ENCODE data around the gene HEXB. TPM values are rescaled to one million over a fixed set of nuclear protein-coding genes. Genes with fewer than 3 reads are reported as not detected.

The HEXB gene
- total and polyA plus RNA-seq, 2 experiments from 2014 or later: 26.8 to 30.1 TPM

DNA sequence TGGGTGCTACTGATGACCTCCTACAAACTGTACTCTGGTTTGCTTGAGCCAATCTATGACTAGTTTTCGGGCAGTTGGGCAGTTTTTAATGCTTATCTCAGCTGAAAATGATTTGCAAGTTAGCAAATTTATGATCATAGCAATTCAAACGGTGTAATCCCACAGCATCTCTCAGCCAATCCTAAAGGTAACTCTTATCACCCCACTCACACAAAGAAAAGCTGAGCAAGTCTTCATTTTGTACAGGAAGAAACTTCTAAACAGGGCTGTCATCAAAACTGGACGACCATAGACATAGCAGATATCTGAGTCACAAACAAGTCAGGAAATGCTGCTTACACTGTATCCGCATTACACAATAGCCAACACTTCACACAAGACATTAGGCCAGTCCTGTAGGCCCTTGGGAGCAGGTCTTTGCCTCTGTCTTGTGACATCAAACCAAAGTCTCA lies 41.9 kb upstream of the HEXB start:
- Histone ChIP-seq H3K4me1 (ENCODE audit: low read depth) (no peaks in the 10 kb centered on the region), H3K36me3 (no peaks in the 10 kb centered on the region), H3K4me3 (no peak overlapping the region), H3K27ac (no peak overlapping the region), H3K27me3 (no peaks in the 10 kb centered on the region), H3K9me3 (ENCODE audit: low read depth) (no peaks in the 10 kb centered on the region)
- TF ChIP-seq, protein P1, sequence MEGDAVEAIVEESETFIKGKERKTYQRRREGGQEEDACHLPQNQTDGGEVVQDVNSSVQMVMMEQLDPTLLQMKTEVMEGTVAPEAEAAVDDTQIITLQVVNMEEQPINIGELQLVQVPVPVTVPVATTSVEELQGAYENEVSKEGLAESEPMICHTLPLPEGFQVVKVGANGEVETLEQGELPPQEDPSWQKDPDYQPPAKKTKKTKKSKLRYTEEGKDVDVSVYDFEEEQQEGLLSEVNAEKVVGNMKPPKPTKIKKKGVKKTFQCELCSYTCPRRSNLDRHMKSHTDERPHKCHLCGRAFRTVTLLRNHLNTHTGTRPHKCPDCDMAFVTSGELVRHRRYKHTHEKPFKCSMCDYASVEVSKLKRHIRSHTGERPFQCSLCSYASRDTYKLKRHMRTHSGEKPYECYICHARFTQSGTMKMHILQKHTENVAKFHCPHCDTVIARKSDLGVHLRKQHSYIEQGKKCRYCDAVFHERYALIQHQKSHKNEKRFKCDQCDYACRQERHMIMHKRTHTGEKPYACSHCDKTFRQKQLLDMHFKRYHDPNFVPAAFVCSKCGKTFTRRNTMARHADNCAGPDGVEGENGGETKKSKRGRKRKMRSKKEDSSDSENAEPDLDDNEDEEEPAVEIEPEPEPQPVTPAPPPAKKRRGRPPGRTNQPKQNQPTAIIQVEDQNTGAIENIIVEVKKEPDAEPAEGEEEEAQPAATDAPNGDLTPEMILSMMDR (IDR thresholded peaks at IDR 0.05; ENCODE audit: low read depth, low read length): no peak
- DNase-seq (ENCODE audit: low read depth in 1 of 2, low spot score in 1 of 2): peak in 1 of 2 donors; percentile 94

DNA sequence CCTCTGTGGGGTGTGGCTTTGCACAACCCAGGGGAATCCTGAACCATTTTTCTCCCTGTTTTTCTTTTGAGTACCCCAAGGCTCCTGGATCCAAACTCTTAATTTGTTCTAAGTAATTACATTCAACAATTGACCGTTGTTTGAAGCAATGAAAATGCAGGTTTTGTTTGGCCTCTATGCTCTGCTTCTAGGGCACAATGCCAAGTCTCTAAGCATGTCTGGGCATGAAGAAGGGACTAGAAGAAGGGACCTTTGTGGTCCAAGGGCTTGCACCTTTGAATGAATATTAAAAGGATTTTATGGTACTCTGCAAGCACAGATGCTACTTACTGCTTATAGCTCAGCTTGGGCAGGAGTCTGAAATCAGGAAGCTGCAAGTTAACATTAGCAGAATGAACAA lies 37.9 kb upstream of the HEXB start:
- TF ChIP-seq, protein P1 (IDR thresholded peaks at IDR 0.05; ENCODE audit: low read depth, low read length): no peak
- Histone ChIP-seq H3K36me3 (no peaks in the 10 kb centered on the region), H3K27ac (no peak overlapping the region), H3K9me3 (ENCODE audit: low read depth) (no peaks in the 10 kb centered on the region), H3K27me3 (no peaks in the 10 kb centered on the region), H3K4me3 (no peak overlapping the region), H3K4me1 (ENCODE audit: low read depth) (no peaks in the 10 kb centered on the region)
- DNase-seq (ENCODE audit: low read depth in 1 of 2, low spot score in 1 of 2): no peak

DNA sequence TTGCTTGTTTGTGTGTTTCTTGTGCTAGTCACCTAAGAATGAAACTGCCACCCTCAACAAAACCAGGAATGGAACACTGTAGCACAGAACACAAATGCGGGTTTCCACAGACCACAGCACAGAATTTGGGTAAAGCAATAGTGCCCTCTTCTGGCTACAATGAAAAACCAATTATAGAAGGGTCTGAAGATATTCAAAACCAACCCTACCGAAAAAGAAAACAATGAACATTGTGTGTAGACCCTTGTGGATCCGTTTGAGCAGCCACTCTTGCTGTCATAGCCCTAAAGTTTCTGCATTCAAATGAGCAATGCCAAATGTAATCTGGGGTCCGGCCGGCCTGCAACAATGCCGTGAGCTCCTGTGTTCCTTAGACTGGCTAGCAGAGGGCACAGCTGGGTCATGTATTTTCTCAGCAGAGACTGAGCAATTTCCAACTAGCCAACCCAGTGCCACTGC lies 36.2 kb upstream of the HEXB start:
- Histone ChIP-seq H3K27ac (no peak overlapping the region), H3K27me3 (no peaks in the 10 kb centered on the region), H3K36me3 (no peaks in the 10 kb centered on the region), H3K4me3 (no peak overlapping the region), H3K9me3 (ENCODE audit: low read depth) (no peaks in the 10 kb centered on the region), H3K4me1 (ENCODE audit: low read depth) (no peaks in the 10 kb centered on the region)
- DNase-seq (ENCODE audit: low read depth in 1 of 2, low spot score in 1 of 2): peak; percentile 66 to 77
- TF ChIP-seq, protein P1 (IDR thresholded peaks at IDR 0.05; ENCODE audit: low read depth, low read length): peak; percentile 57

DNA sequence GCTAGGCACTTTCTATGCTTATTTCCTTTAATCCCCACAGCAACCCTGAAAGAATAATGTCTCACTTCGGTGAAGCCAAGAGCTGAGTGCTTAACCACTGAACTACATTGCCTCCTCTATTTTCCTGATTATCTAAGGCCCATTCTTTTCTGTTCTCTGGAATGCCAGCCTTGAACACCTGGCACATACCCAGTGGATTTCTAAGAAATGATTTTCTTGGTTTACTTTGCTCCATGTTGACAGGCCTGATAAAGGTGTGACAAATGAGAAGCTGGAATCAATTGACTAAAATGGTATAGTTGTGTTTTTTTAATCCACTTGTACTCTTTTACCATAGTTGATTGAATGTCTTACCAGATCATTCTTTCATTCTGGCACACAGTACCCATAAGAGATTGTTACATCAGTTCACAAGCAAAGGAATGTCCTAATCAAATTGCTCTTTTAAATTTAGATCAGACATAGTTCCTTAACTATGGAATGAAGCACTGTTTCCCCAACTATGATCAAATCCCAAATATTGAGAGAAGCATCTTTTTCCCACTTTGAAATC lies 35.5 kb upstream of the HEXB start:
- TF ChIP-seq, protein P1 (IDR thresholded peaks at IDR 0.05; ENCODE audit: low read depth, low read length): no peak
- Histone ChIP-seq H3K4me1 (ENCODE audit: low read depth) (no peaks in the 10 kb centered on the region), H3K4me3 (no peak overlapping the region), H3K27ac (no peak overlapping the region), H3K36me3 (no peaks in the 10 kb centered on the region), H3K9me3 (ENCODE audit: low read depth) (no peaks in the 10 kb centered on the region), H3K27me3 (no peaks in the 10 kb centered on the region)
- no peak for DNase-seq (ENCODE audit: low read depth in 1 of 2, low spot score in 1 of 2)

DNA sequence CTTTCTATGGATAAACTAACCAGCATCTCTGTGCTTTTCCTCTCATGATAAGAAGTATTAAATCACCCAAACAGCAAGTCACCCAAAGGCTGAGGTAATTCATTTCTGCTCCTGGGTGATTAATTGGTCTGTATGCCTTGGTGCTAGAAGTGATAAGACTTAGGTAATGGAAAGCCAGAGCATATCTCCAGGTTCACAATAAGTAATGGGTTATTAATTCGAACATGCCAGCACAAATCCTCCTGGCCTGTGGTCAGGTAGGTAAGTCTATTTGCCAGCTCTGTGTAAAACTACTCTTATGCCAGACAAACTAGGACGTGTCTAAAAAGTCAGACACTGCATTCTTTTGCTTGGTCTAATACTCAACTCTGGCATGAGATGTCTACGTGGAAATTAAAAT lies 33.3 kb upstream of the HEXB start:
- DNase-seq (ENCODE audit: low read depth in 1 of 2, low spot score in 1 of 2): no peak
- no peak overlapping the region for H3K4me3 ChIP-seq
- no peaks in the 10 kb centered on the region for H3K4me1 ChIP-seq (ENCODE audit: low read depth)
- H3K36me3 ChIP-seq: no peaks in the 10 kb centered on the region
- no peak overlapping the region for H3K27ac ChIP-seq
- no peaks in the 10 kb centered on the region for H3K9me3 ChIP-seq (ENCODE audit: low read depth)
- TF ChIP-seq, protein P1 (IDR thresholded peaks at IDR 0.05; ENCODE audit: low read depth, low read length): no peak
- no peaks in the 10 kb centered on the region for H3K27me3 ChIP-seq
